MG63 (cell line): ENCODE data around the gene SOCS6. TPM values are rescaled to one million over a fixed set of nuclear protein-coding genes. Genes with fewer than 3 reads are reported as not detected.

Experiments used
- total RNA-seq: library from RNA; depleted of rRNA; stranded (reverse); fragments of >200 nt; shearing (Covaris generic); gene quantifications from 2 replicates; pipeline ENCODE4 v1.2.3, GENCODE V29; 2014; ENCODE audit warnings: low replicate concordance; rRNA removed

The SOCS6 gene
- total RNA-seq, 1 experiment from 2014 or later, result 11.1 TPM

Other genes with a start within 250 kb of the SOCS6 start
- 5.9 and 7.2 TPM in 2 replicates for gene RTTN, start 83.4 kb upstream of the SOCS6 start, total RNA-seq